K562 (cell line): Measurements from ENCODE around the gene AGAP1. TPM values are rescaled to one million over a fixed set of nuclear protein-coding genes. Genes with fewer than 3 reads are reported as not detected.

Source experiments
- ATAC-seq: fragments of 200-7000 bp; cut with Tn5 transposase; 3 replicates; pipeline ENCODE4 v1.9.1; 2020; ENCODE audit warnings: moderate library complexity
- BruUV-seq: library from RNA; stranded (reverse); fragments of 400-500 nt; replicated peaks from 2 replicates; lab custom pipeline; 2021; lab: Mats Ljungman, UMichigan
- CTCF ChIA-PET: fragments of 300-600 bp; formaldehyde crosslinking; extraction: SDS; loops from one replicate; lab custom pipeline; 2021; ENCODE audit warnings: low intra/inter-chr PET ratio; lab: Yijun Ruan, JAX
- POLR2A ChIA-PET: fragments of 300-600, 350-650 bp; sonication (Branson Sonifier 250); formaldehyde crosslinking; extraction: SDS; loops from one replicate; lab custom pipeline; 2021; ENCODE audit warnings: antibody characterized with exemption, inconsistent platforms; lab: Yijun Ruan, JAX
- DNase-seq, 4 experiments: peaks; one replicate each; pipeline versions ENCODE4 v3.0.0 to v3.0.0-alpha.2; 2011 to 2018; ENCODE audit warnings: low spot score in 3 of 4, mixed read lengths in 3 of 4; ENCODE audit errors: extremely low read depth in 1 of 4
- FAIRE-seq: peaks from 2 replicates; lab custom pipeline; 2011; peaks lifted over from hg19 to GRCh38; lab: Jason Lieb, UNC
- H2AFZ ChIP-seq: 2 replicates; pipeline ENCODE4 v1.6.0; 2011; ENCODE audit warnings: low read depth, low read length, control low read depth, inconsistent platforms
- H3K27ac ChIP-seq: fragments of 200-600 bp; 3 replicates; pipeline ENCODE4 v1.8.0; 2011; ENCODE audit warnings: low read depth, mild to moderate bottlenecking, control low read depth, inconsistent platforms, low read length, moderate library complexity, mixed read lengths; ENCODE audit errors: extremely low read depth
- H3K27me3 ChIP-seq, 2 experiments: fragments of 300-600 bp in 1 of 2; 2 replicates in 1 of 2; 3 replicates in 1 of 2; pipeline versions ENCODE4 v1.6.0 to v1.8.0; 2011; ENCODE audit warnings: inconsistent platforms in 2 of 2, low read length in 2 of 2, mild to moderate bottlenecking in 1 of 2, mixed read lengths in 1 of 2, moderate library complexity in 1 of 2; ENCODE audit not compliant: control insufficient read depth in 2 of 2, insufficient read depth in 2 of 2
- H3K36me3 ChIP-seq: fragments of 300-600 bp; 3 replicates; pipeline ENCODE4 v1.8.0; 2011; ENCODE audit warnings: mild to moderate bottlenecking, low read length, inconsistent platforms; ENCODE audit not compliant: control insufficient read depth, insufficient read depth
- H3K4me1 ChIP-seq, 2 experiments: fragments of 200-600 bp in 1 of 2; replicated peaks in 1 of 2; 2 replicates in 1 of 2; 3 replicates in 1 of 2; pipeline versions ENCODE4 v1.5.1 to v1.8.0; 2011; ENCODE audit warnings: inconsistent platforms in 2 of 2, low read length in 2 of 2, mild to moderate bottlenecking in 1 of 2, mixed read lengths in 1 of 2, moderate library complexity in 1 of 2; ENCODE audit not compliant: control insufficient read depth in 2 of 2, insufficient read depth in 2 of 2
- H3K4me2 ChIP-seq: 2 replicates; pipeline ENCODE4 v1.6.1; 2011; ENCODE audit warnings: low read length, control low read depth, inconsistent platforms, mixed read lengths; ENCODE audit not compliant: insufficient read depth
- H3K4me3 ChIP-seq: fragments of 200-600 bp; sonication (generic), shearing (Covaris generic); 2 replicates; pipeline ENCODE4 v1.5.1; 2016; ENCODE audit warnings: control low read depth, inconsistent platforms
- H3K79me2 ChIP-seq: fragments of 200-600 bp; 3 replicates; pipeline ENCODE4 v1.8.0; 2011; ENCODE audit warnings: low read length, inconsistent platforms; ENCODE audit not compliant: control insufficient read depth, insufficient read depth
- H3K9ac ChIP-seq, 2 experiments: 2 replicates each; pipeline versions ENCODE4 v1.6.0 to v1.6.1; 2011; ENCODE audit warnings: low read depth in 2 of 2, low read length in 2 of 2, control low read depth in 1 of 2, inconsistent platforms in 1 of 2, mild to moderate bottlenecking in 1 of 2, mixed read lengths in 1 of 2; ENCODE audit not compliant: insufficient read depth in 1 of 2
- H3K9me1 ChIP-seq: one replicate; pipeline ENCODE4 v1.6.0; 2011; ENCODE audit warnings: inconsistent platforms, mild to moderate bottlenecking, low read length, moderate library complexity; ENCODE audit not compliant: control insufficient read depth, insufficient read depth
- H3K9me3 ChIP-seq: replicated peaks from 2 replicates; pipeline ENCODE4 v1.5.1; 2011; ENCODE audit warnings: low read depth, low read length, inconsistent platforms; ENCODE audit not compliant: control insufficient read depth, insufficient read depth
- H4K20me1 ChIP-seq: replicated peaks from 2 replicates; pipeline ENCODE4 v1.6.1; 2011; ENCODE audit warnings: low read length, inconsistent platforms, mixed read lengths; ENCODE audit not compliant: control insufficient read depth, insufficient read depth
- BCOR ChIP-seq: fragments of 450-650 bp; IDR thresholded peaks from 2 replicates; pipeline ENCODE4 v1.6.1; 2016
- CC2D1A ChIP-seq: fragments of 450-650 bp; IDR thresholded peaks from 2 replicates; pipeline ENCODE4 v1.6.1; 2017; ENCODE audit warnings: mild to moderate bottlenecking
- DACH1 ChIP-seq: fragments of 450-650 bp; IDR thresholded peaks from 2 replicates; pipeline ENCODE4 v1.6.1; 2018; ENCODE audit not compliant: partially characterized antibody
- GTF2F1 ChIP-seq: IDR thresholded peaks from 2 replicates; pipeline ENCODE4 v1.6.1; 2011; ENCODE audit warnings: low read depth, low read length, improper control_type of control experiment
- IRF1 ChIP-seq: sonication (generic); formaldehyde crosslinking; IDR thresholded peaks from 2 replicates; pipeline ENCODE4 v1.8.0; 2022; ENCODE audit warnings: missing genetic modification reagents, mild to moderate bottlenecking, borderline replicate concordance
- KDM2B ChIP-seq: fragments of 250-450 bp; sonication (Bioruptor Pico); IDR thresholded peaks from 2 replicates; pipeline ENCODE4 v1.8.0; 2021; ENCODE audit warnings: mild to moderate bottlenecking, moderate library complexity
- LARP7 ChIP-seq: fragments of 450-650 bp; IDR thresholded peaks from 2 replicates; pipeline ENCODE4 v1.6.1; 2016
- MAFG ChIP-seq: fragments of 450-650 bp; conservative IDR thresholded peaks from 2 replicates; pipeline ENCODE4 v1.6.1; 2016; ENCODE audit warnings: missing genetic modification characterization, missing compliant biosample characterization
- NBN ChIP-seq: fragments of 450-650 bp; IDR thresholded peaks from 2 replicates; pipeline ENCODE4 v1.6.1; 2016; ENCODE audit warnings: low read depth, mild to moderate bottlenecking
- NFIC ChIP-seq: fragments of 450-650 bp; IDR thresholded peaks from 2 replicates; pipeline ENCODE4 v1.6.1; 2017; ENCODE audit warnings: mild to moderate bottlenecking, inconsistent platforms
- POLR2G ChIP-seq: fragments of 200-400 bp; formaldehyde crosslinking; IDR thresholded peaks from 2 replicates; pipeline ENCODE4 v1.6.1; 2017; ENCODE audit warnings: low read depth, mild to moderate bottlenecking, antibody characterized with exemption, low read length, moderate library complexity
- STAT6 ChIP-seq: sonication (generic); formaldehyde crosslinking; IDR thresholded peaks from 2 replicates; pipeline ENCODE4 v1.8.1; 2023; ENCODE audit warnings: mild to moderate bottlenecking, missing genetic modification reagents
- TCF15 ChIP-seq: fragments of 250-450 bp; sonication (Bioruptor Pico); IDR thresholded peaks from 2 replicates; pipeline ENCODE4 v1.8.0; 2022; ENCODE audit warnings: moderate library complexity, mild to moderate bottlenecking, inconsistent platforms
- ZNF239 ChIP-seq: fragments of 250-450 bp; sonication (Bioruptor Pico); IDR thresholded peaks from 2 replicates; pipeline ENCODE4 v1.4.0; 2020; ENCODE audit warnings: mild to moderate bottlenecking
- ZNF354B ChIP-seq: fragments of 250-450 bp; sonication (Bioruptor Pico); IDR thresholded peaks from 2 replicates; pipeline ENCODE4 v1.4.0; 2020
- WGBS: fragments of 100-300 bp; shearing (Covaris generic); methylation state at CpG from one replicate; pipeline ENCODE4 v1.1.6; 2016; ENCODE audit warnings: low coverage, mixed read lengths; ENCODE audit not compliant: insufficient coverage; ENCODE audit errors: missing lambda C conversion rate; 5-methylcytosine and 5-hydroxymethylcytosine counted together
- in situ Hi-C: fragments of 300-500 bp; cut with MboI; formaldehyde crosslinking; loops from 4 replicates; pipeline ENCODE4 v1.15.0; 2018; ENCODE audit warnings: inconsistent platforms, mixed read lengths
- intact Hi-C: fragments of 100-400 bp; cut with micrococcal nuclease; formaldehyde crosslinking; loops from 2 replicates; pipeline ENCODE4 v1.14.2; 2022
- polyA plus RNA-seq, 8 experiments: library from polyadenylated mRNA; depleted of rRNA in 4 of 8; stranded (reverse) in 5 of 8; unstranded in 3 of 8; fragments of >200 nt; fragmentation: Nextera tagmentation in 2 of 8; fragmentation: Illumina TruSeq in 1 of 8; extraction: Ambion mirVana in 2 of 8; extraction: Trizol in 1 of 8; gene quantifications; 2 replicates each; pipeline versions ENCODE4 v1.2.1 to v1.2.3, GENCODE V29; 2011 to 2014; ENCODE audit warnings: inconsistent platforms in 1 of 8, missing spikeins in 1 of 8
- total RNA-seq, 7 experiments: library from RNA; depleted of rRNA in 6 of 7; stranded (reverse); fragments of >200 nt in 6 of 7; fragmentation: Illumina TruSeq in 2 of 7; extraction: Trizol in 2 of 7; gene quantifications; 2 replicates each; pipeline versions ENCODE4 v1.2.1 to v1.2.3, GENCODE V29; 2011 to 2021; ENCODE audit warnings: low replicate concordance in 1 of 7

AGAP1 gene
- total and polyA plus RNA-seq, 9 of the 15 experiments (the other 6 are each of a cell fraction or from before 2014, with no cell fraction given): 1.3 to 24.0 (median 10.6) TPM

- TF ChIP-seq ZNF239 (CRISPR knock-in tag): no peak
- TF ChIP-seq KDM2B (CRISPR knock-in tag): no peak
- TF ChIP-seq LARP7: no peak
- TF ChIP-seq NFIC: no peak
- no peak for TF ChIP-seq DACH1
- no peak for TF ChIP-seq NBN
- TF ChIP-seq POLR2G: no peak
Measured at GRCh38 chr2:236119003-236119402, 625.2 kb downstream of the AGAP1 start (continued).

- DNase-seq (no peak), ATAC-seq (no peak), FAIRE-seq (no peak)
- Histone ChIP-seq H3K36me3 (0 out of 3 replicates have a peak, but pooled peaks cover 1% of the 10 kb centered on the region), H3K9me3 (no peaks in the 10 kb centered on the region), H3K4me2 (no peak overlapping the region), H3K27ac (no peak overlapping the region), H2AFZ (no peak overlapping the region), H3K79me2 (no peaks in the 10 kb centered on the region), H3K4me1 (peaks cover 0 to 3% of the 10 kb centered on the region in 2 experiments; a peak in 1 of 5 replicates)
- 82% methylated on average over 5 of the region's 13 CpGs for WGBS
- intact Hi-C loops: no loop called here
- CTCF ChIA-PET: no interaction called here
- TF ChIP-seq MAFG (no peak), GTF2F1 (no peak), STAT6 (CRISPR knock-in tag) (no peak), TCF15 (CRISPR knock-in tag) (no peak), BCOR (no peak), CC2D1A (no peak), ZNF354B (CRISPR knock-in tag) (no peak), IRF1 (CRISPR knock-in tag) (no peak)
- TF ChIP-seq, all 486 proteins: peak for 0
- no peaks in the 10 kb centered on the region for H3K27me3 ChIP-seq
- H4K20me1 ChIP-seq: no peaks in the 10 kb centered on the region
- no TSS peak for BruUV-seq
- no peak overlapping the region for H3K9ac ChIP-seq
- POLR2A ChIA-PET: no interaction called here
- H3K9me1 ChIP-seq: no peaks in the 10 kb centered on the region
- H3K4me3 ChIP-seq: no peak overlapping the region
- in situ Hi-C loops: no loop called here
Measured at GRCh38 chr2:236119476-236119875, 625.6 kb downstream of the AGAP1 start.
